ENCODE results near the gene ZSCAN30. TPM values are rescaled to one million over a fixed set of nuclear protein-coding genes. Genes with fewer than 3 reads are reported as not detected.
"Not testable (repeated sequence)": the region's sequence is repeated elsewhere in the genome, so short reads cannot be mapped to it uniquely, and the experiment has no call there.

Gene ZSCAN30
- total RNA-seq, 2 donors from 2014 or later: 17.6 to 39.6 TPM

DNA sequence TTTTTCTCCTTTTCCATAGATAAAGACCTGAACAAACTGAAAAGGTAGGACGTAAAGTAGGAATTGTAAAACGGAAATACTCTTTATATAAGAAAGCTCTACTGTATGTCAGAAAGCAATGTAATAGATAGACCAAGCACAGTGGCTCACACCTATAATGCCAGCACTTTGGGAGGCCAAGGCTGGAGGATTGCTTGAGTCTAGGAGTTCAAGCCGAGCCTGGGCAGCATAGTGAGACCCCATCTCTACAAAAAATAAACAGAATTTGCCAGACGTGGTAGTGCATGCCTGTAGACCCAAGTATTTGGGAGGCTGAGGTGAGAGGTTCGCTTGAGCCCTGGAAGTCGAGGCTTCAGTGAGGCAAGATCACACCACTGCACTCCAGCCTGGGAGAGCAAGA, 41.6 kb downstream of the ZSCAN30 start:
- Mint-ChIP-seq H3K9me3 (peaks cover 33 to 58% of the 10 kb centered on the region in 2 donors), H3K36me3 (peaks cover 72 to 94% of the 10 kb centered on the region in 2 donors)
- no peak for ATAC-seq

DNA sequence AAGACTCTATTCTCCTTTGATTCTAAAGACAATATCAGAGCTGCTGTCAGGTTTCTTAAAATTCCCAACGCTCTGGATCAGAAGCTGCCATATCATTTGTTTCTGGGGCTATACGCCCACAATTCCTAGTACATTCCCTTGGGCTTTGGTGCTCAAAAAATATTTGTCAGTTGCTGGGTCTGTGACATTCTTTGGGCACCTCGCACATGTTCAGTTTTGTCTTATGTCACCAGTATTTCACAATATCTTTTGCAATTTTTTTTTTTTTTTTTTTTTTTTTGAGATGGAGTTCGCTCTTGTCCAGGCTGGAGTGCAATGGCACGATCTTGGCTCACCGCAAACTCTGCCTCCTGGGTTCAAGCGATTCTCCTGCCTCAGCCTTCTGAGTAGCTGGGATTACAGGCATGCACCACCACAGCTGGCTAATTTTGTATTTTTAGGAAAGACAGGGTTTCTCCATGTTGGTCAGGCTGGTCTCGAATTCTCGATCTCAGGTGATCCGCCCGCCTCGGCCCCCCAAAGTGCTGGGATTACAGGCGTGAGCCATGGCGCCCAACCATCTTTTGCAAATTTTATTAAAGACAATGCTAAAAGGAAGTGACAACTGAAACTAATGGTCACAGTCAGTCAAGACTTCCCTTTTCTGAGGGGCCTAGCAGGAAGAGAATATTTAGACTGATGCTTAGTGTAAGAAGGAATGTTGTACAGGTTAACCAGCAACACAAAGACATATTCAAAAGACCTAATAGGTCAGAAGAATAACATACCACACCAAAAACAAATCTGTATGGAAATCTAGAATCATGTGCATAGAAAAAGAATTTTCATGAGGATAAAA, 42.4 kb downstream of the ZSCAN30 start:
- H3K27ac Mint-ChIP-seq: no peak overlapping the region
- peaks cover 28 to 59% of the 10 kb centered on the region in 2 donors for H3K9me3 Mint-ChIP-seq

More for the DNA sequence above, 41.6 kb downstream of the ZSCAN30 start:
- no peak overlapping the region for H3K27ac Mint-ChIP-seq
- no peak for DNase-seq (ENCODE audit: low spot score in 2 of 2)

DNA sequence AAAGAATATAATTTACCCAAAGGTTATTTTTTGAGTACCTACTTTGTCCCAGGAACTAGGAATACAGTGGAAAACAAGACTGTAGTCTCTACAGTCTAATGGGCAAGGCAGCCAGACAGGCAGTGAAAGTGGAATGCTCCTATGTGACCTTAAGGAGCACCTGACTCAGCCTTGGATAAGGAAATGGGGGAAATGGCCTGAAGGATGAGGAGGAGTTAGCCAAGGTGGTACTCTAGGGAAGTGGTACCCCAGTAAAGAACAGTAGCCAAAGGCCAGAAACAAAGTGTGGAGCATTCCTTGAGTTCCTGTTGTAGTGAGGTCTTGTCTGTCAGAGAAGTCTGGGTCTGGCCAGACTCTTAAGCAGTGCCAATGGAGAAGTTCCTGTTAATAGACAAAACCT, 43.2 kb downstream of the ZSCAN30 start:
- Mint-ChIP-seq H3K9me3 (peaks cover 21 to 54% of the 10 kb centered on the region in 2 donors), H3K36me3 (peaks cover 68 to 93% of the 10 kb centered on the region in 2 donors), H3K27ac (peak overlapping the region in 1 of 2 donors; percentile 45)
- no peak for DNase-seq (ENCODE audit: low spot score in 2 of 2)
- no peak for ATAC-seq

More for the DNA sequence above, 42.4 kb downstream of the ZSCAN30 start:
- no peak for ATAC-seq
- DNase-seq (ENCODE audit: low spot score in 2 of 2): no peak
- H3K36me3 Mint-ChIP-seq: peaks cover 72 to 94% of the 10 kb centered on the region in 2 donors

DNA sequence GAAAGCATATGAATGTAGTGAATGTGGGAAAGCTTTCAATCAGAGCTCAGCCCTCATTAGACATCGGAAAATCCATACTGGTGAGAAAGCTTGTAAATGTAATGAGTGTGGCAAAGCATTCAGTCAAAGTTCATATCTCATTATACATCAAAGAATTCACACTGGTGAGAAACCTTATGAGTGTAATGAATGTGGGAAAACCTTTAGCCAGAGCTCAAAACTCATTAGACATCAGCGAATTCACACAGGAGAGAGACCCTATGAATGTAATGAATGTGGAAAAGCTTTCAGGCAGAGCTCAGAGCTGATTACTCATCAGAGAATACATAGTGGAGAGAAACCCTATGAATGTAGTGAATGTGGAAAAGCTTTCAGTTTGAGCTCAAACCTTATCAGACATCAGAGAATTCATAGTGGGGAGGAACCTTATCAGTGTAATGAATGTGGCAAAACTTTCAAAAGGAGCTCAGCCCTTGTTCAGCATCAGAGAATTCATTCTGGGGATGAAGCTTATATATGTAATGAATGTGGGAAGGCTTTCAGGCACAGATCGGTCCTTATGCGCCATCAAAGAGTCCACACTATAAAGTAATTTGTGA, 44.2 kb downstream of the ZSCAN30 start:
- no peak overlapping the region for H3K27ac Mint-ChIP-seq
- peaks cover 62 to 91% of the 10 kb centered on the region in 2 donors for H3K36me3 Mint-ChIP-seq
- DNase-seq (ENCODE audit: low spot score in 2 of 2) (no peak), ATAC-seq (no peak)
- peaks cover 19 to 44% of the 10 kb centered on the region in 2 donors for H3K9me3 Mint-ChIP-seq

DNA sequence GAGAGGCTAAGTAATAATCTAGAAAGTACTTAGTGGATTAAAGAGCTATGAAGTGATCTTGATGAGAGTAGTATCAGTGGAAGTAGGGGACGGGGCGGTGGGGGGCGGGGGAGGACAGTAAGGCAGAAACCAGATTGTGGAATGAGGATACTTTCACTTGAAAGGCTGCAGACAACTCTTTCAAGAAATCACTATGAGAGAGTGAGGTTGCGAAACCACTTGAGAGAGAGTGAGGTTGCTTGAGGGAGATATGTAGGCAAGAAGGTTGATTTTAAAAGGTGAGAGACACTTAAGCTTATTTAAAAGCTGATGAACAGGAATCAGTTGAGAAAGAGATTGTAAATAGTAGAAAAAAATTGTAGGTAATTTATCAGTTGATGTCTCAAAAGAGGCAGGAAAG, 45.4 kb downstream of the ZSCAN30 start:
- peak overlapping the region in 1 of 2 donors; percentile 27 for H3K27ac Mint-ChIP-seq

DNA sequence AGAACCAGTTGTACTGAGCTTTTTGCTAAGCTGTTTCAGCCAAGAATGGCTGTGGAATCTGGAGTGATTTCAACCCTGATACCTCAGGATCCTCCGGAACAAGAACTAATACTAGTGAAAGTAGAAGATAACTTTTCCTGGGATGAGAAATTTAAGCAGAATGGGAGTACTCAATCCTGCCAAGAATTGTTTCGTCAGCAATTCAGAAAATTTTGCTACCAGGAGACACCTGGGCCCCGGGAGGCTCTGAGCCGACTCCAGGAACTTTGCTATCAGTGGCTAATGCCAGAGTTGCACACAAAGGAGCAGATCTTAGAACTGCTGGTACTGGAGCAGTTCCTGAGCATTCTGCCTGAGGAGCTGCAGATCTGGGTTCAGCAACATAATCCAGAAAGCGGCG, 47.6 kb downstream of the ZSCAN30 start:
- DNase-seq (ENCODE audit: low spot score in 2 of 2): no peak
- H3K9me3 Mint-ChIP-seq: peaks cover 15 to 38% of the 10 kb centered on the region in 2 donors
- peak overlapping the region in 1 of 2 donors; percentile 46 for H3K27ac Mint-ChIP-seq
- no peak for ATAC-seq
- H3K36me3 Mint-ChIP-seq: peaks cover 52 to 62% of the 10 kb centered on the region in 2 donors

More for the DNA sequence above, 45.4 kb downstream of the ZSCAN30 start:
- ATAC-seq (no peak), DNase-seq (ENCODE audit: low spot score in 2 of 2) (no peak)
- H3K36me3 Mint-ChIP-seq: peaks cover 59 to 79% of the 10 kb centered on the region in 2 donors
- peaks cover 15 to 38% of the 10 kb centered on the region in 2 donors for H3K9me3 Mint-ChIP-seq

DNA sequence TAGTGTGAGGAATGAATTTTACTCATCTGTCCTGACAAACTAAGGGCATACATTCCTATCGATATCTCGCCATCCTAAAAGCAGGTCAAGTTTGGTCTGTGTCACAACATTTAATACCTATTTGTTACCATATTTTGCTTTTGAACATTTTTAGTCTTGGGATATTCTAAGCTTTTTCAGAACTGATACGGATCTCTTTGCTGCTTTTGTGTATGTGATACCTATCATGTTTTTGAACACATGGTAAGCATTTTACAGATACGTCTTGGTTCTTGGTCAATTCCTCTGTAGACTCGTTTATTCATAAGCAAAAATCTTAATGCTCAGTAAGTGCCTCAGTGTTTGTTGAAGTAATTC, 48.6 kb downstream of the ZSCAN30 start:
- Mint-ChIP-seq H3K36me3 (peaks cover 46 to 52% of the 10 kb centered on the region in 2 donors), H3K27ac (peak overlapping the region; percentile 99 to 100), H3K9me3 (peaks cover 11 to 33% of the 10 kb centered on the region in 2 donors)
- DNase-seq (ENCODE audit: low spot score in 2 of 2) (no peak), ATAC-seq (peak in 1 of 2 donors; percentile 0)

DNA sequence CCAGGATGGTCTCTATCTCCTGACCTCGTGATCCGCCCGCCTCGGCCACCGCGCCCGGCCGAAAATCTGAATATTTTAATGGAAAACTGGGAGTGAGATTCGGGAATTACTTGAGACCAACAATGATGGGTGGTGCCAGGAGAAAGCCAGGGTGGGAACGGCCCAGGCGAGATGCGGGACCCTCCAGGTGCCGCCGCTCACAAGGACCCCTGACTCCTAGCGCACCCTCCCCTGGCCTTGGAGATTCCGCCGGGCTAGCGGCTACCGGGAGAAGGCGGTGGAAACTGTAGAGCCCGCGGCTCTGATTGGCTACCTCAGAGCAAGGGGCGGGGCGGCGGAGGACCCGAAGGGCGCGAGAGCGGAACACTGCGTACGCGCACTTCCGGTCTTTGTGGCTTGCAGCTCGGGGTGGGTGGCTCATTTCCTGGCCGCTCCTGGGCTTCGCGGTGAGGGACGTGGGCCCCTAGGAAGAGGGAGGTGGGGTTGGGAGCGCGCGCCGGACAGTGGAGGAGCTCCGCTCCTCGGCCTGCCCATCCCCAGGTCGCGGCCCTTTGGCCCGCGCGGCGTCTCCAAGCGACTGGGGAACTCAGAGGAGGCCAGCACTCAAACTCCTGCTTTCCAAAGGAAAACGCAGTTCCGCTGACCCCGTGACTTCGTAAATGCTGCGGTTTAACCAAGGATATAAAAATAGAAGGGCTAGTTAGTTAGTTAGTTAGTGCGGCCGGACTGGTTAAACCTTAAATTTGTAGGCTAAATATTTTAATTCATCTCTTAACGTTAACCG, 49.2 kb downstream of the ZSCAN30 start, which contains the start of gene ZNF397:
Gene ZNF397 (plus strand): TSS at position 371 of the 784 bp plus-strand sequence. CDS start 1,437 bp downstream, outside the sequence.
- peak; percentile 94 to 96 for DNase-seq (ENCODE audit: low spot score in 2 of 2)
- peak within 1 kb of the TSS; percentile 99 to 100 for H3K27ac Mint-ChIP-seq

DNA sequence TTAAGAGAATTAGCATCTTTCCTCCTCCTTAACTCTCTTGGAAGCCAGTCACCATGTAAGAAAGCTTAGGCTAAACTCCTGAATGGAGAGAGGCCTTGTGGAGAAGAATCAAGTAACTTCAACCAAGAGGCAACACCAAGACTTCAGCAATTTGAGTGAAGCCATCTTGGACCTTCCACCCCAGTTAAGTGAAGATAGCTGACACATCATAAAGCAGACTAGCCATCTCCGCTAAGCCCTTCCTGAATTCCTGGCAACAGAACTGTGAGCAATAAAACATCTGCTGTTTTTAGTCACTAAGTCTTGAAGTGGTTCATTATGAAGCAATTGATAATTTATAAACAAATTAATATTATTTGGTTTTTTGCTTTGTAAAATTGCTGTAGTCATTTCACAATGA, 50.7 kb downstream of the ZSCAN30 start:
- ATAC-seq: no peak
- peaks cover 25 to 31% of the 10 kb centered on the region in 2 donors for H3K36me3 Mint-ChIP-seq
- H3K9me3 Mint-ChIP-seq: peaks cover under 1 to 14% of the 10 kb centered on the region in 2 donors
- DNase-seq (ENCODE audit: low spot score in 2 of 2): no peak
- H3K27ac Mint-ChIP-seq: no peak overlapping the region

More for the DNA sequence above, 49.2 kb downstream of the ZSCAN30 start, which contains the start of gene ZNF397:
- H3K36me3 Mint-ChIP-seq: peaks cover 40 to 47% of the 10 kb centered on the region in 2 donors
- peak; percentile 97 to 99 for ATAC-seq
- H3K9me3 Mint-ChIP-seq: peaks cover 10 to 29% of the 10 kb centered on the region in 2 donors

DNA sequence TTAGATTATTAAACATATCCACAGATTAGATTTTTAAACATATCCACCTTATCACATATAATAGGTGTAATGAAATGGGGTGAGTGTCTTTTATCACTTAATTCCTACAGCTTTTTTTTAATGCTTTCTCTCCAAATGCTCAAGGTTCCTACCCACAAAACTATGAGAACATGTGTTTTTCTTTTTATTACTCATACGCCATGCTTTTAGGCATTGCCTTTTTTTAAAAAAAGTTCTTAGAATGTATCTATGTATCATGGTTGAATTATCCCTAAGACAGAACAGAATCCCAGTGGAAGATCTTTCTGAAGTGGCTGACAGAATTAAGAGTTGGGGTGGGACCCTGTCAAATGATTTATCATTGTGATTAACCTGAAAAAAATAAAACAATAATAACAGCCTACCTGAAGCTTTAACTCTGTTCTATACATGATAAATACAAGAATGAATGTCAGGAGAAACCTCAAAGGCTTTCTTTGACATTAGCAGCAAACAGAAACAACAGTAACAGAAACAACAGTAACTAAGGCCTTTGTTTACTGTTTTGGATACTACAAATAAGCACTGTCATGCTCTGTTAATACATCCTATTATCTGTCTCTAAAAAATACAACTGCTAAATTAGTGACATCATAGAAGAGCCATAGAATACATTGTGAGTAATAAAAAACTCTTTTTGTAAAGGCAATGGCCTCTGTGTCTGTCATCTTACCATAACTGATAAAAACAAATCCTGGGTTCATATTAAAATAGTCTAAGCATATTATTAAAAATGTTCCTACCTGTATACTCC, 53.3 kb downstream of the ZSCAN30 start:
- no peaks in the 10 kb centered on the region for H3K9me3 Mint-ChIP-seq
- DNase-seq (ENCODE audit: low spot score in 2 of 2): no peak
- H3K36me3 Mint-ChIP-seq: peaks cover 4 to 8% of the 10 kb centered on the region in 2 donors
- no peak for ATAC-seq
- no peak overlapping the region for H3K27ac Mint-ChIP-seq

DNA sequence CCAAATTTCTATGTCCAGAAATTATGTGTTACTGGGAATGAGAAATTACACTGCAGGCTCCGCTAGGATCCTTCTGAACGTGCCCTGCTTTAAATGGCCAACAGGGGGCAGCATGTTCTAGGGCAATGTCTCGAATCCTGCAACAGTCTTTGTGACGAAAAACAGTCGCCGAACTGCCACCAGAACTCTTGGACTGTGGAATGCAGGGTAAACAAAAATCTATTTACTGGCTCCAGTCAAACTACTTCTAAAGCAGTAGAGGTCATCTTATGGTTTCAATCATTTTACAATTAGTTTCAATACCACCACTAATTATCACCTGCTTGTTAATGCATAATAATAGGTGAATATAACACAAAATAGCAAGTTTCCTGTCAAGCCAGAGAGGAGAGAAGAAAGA, 59.0 kb downstream of the ZSCAN30 start:
- DNase-seq (ENCODE audit: low spot score in 2 of 2) (peak; percentile 73 to 76), ATAC-seq (peak; percentile 85 to 90)
- Mint-ChIP-seq H3K27ac (peak overlapping the region in 1 of 2 donors; percentile 18), H3K9me3 (no peaks in the 10 kb centered on the region), H3K36me3 (no peaks in the 10 kb centered on the region)

DNA sequence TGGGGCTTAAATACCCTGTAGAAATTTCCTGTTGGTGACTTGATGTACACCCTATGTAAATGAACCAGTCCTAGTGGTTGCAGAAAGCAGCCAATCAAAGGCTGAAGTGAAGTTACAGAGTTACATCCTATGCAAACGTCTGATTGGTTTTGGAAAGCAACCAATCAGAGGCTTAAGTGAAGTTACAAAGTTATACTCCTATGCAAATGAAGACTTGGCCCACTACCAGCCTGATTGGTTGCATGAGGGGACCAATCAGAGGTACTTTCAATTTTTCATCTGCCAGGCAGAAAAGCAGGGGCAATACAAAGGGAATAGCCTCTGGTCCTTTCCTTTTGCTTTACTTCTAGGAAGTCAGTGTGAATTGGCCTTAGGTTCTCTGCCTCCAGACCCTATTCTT, 62.8 kb downstream of the ZSCAN30 start:
- H3K36me3 Mint-ChIP-seq: no peaks in the 10 kb centered on the region
- no peaks in the 10 kb centered on the region for H3K9me3 Mint-ChIP-seq
- H3K27ac Mint-ChIP-seq: peak overlapping the region in 1 of 2 donors; percentile 30
- peak in 1 of 2 donors; percentile 40 for ATAC-seq
- DNase-seq (ENCODE audit: low spot score in 2 of 2): no peak

DNA sequence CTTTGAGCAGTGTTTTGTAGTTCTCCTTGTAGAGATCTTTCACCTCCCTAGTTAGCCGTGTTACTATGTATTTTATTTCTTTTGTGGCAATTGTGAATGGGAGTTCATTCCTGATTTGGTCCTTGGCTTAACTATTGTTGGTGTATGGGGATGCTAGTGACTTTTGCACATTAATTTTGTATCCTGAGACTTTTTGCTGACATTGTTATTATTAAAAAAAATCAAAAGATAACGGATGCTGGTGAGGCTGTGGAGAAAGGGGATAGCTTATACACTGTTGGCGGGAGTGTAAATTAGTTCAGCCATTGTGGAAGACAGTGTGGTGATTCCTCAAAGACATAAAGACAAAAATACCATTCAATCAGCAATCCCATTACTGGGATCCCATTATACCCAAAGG, 66.2 kb downstream of the ZSCAN30 start:
- no peak overlapping the region for H3K27ac Mint-ChIP-seq
- DNase-seq (ENCODE audit: low spot score in 2 of 2): no peak
- ATAC-seq: no peak
- H3K36me3 Mint-ChIP-seq: no peaks in the 10 kb centered on the region
- H3K9me3 Mint-ChIP-seq: no peaks in the 10 kb centered on the region

DNA sequence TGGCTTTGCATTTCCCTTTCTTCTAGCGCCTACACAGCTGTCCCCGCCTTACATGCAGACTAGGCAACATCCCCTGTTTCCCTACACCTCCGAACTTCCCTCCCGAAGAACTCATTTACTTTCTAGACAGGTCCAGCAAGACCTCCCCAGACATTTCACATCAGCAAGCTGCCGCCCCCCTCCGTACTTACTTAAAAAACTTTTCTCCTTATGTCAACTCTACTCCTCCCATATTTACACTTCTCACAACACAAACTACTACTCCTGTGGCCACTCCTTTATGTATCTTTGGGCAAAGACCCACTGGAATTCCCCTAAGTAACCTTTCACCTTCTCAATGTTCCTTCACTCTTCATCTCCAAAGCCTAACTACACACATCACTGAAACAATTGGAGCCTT, 69.6 kb downstream of the ZSCAN30 start:
- H3K9me3 Mint-ChIP-seq: no peaks in the 10 kb centered on the region
- no peak overlapping the region for H3K27ac Mint-ChIP-seq
- DNase-seq (ENCODE audit: low spot score in 2 of 2): no peak
- ATAC-seq: no peak
- H3K36me3 Mint-ChIP-seq: no peaks in the 10 kb centered on the region

DNA sequence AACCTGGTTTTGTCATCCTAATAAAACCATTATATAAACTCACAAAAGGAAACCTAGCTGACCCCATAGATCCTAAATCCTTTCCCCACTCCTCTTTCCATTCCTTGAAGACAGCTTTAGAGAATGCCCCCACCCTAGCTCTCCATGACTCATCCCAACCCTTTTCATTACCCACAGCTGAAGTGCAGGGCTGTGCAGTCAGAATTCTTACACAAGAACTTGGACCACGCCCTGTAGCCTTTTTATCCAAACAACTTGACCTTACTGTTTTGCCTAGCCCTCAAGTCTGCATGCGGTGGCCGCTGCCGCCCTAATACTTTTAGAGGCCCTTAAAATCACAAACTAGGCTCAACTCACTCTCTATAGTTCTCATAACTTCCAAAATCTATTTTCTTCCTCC, 70.7 kb downstream of the ZSCAN30 start:
- not testable (repeated sequence) for ATAC-seq; DNase-seq (ENCODE audit: low spot score in 2 of 2); H3K9me3 Mint-ChIP-seq; H3K36me3 Mint-ChIP-seq; H3K27ac Mint-ChIP-seq

DNA sequence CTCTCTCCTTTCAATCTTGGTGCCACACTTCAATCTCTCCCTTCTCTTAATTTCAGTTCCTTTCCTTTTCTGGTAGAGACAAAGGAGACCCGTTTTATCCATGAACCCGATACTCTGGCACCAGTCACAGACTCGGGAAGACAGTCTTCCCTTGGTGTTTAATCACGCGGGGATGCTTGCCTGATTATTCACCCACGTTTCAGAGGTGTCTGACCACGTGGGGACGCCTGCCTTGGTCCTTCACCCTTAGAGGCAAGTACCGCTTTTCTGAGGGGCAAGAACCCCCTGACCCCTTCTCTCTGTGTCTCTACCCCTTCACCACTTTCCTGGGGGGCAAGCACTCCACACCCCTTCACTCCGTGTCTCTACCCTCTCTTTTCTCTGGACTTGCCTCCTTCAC, 73.4 kb downstream of the ZSCAN30 start:
- not testable (repeated sequence) for H3K36me3 Mint-ChIP-seq; H3K9me3 Mint-ChIP-seq; DNase-seq (ENCODE audit: low spot score in 2 of 2); ATAC-seq
- H3K27ac Mint-ChIP-seq: peak overlapping the region in 1 of 2 donors; percentile 65
